SK-N-SH (cell line): ENCODE measurements around the gene CD53. TPM values are rescaled to one million over a fixed set of nuclear protein-coding genes. Genes with fewer than 3 reads are reported as not detected.
A peak's percentile ranks its signal among the peaks of the same experiment; 100 is the strongest.

Experiments
- CTCF ChIA-PET: fragments of 300-600, 350-600 bp; formaldehyde crosslinking; extraction: SDS; loops from one replicate; lab custom pipeline; 2021; lab: Yijun Ruan, JAX
- POLR2A ChIA-PET: fragments of 350-600 bp; sonication (Branson Sonifier 250); formaldehyde crosslinking; extraction: SDS; loops from one replicate; lab custom pipeline; 2020; ENCODE audit warnings: antibody characterized with exemption, inconsistent platforms; lab: Yijun Ruan, JAX
- DNase-seq: peaks from one replicate; pipeline ENCODE4 v3.0.0; 2012
- H2AFZ ChIP-seq: fragments of 200-600 bp; sonication (generic); 2 replicates; pipeline ENCODE4 v1.8.1; 2016; ENCODE audit warnings: antibody characterized with exemption, mild to moderate bottlenecking, low read depth
- H3F3A ChIP-seq: fragments of 200-600 bp; sonication (generic); replicated peaks from 2 replicates; pipeline ENCODE3; 2016; ENCODE audit warnings: antibody characterized with exemption, mild to moderate bottlenecking; ENCODE audit not compliant: insufficient read depth
- H3K27ac ChIP-seq, 2 experiments: fragments of 200-500 bp in 1 of 2; fragments of 200-600 bp in 1 of 2; sonication (Bioruptor generic) in 1 of 2; sonication (generic), shearing (Covaris generic) in 1 of 2; 2 replicates each; pipeline versions ENCODE4 v1.5.1 to v1.6.1; 2014 to 2016; ENCODE audit warnings: low read depth in 2 of 2, inconsistent platforms in 1 of 2, low read length in 1 of 2, mild to moderate bottlenecking in 1 of 2, mixed read lengths in 1 of 2
- H3K27me3 ChIP-seq: fragments of 200-600 bp; sonication (generic), shearing (Covaris generic); 2 replicates; pipeline ENCODE4 v1.6.1; 2016; ENCODE audit warnings: mixed run types; ENCODE audit not compliant: insufficient read depth
- H3K36me3 ChIP-seq, 2 experiments: fragments of 200-500 bp in 1 of 2; fragments of 200-600 bp in 1 of 2; sonication (Bioruptor generic) in 1 of 2; sonication (generic) in 1 of 2; replicated peaks in 1 of 2; 2 replicates each; pipeline versions ENCODE3 to v1.5.1; 2014 to 2016; ENCODE audit warnings: low read length in 1 of 2, mild to moderate bottlenecking in 1 of 2; ENCODE audit not compliant: insufficient read depth in 2 of 2, control insufficient read depth in 1 of 2
- H3K4me1 ChIP-seq, 2 experiments: fragments of 200-500 bp in 1 of 2; fragments of 200-600 bp in 1 of 2; sonication (Bioruptor generic) in 1 of 2; sonication (generic), shearing (Covaris generic) in 1 of 2; 2 replicates each; pipeline versions ENCODE4 v1.5.1 to v1.6.1; 2014 to 2016; ENCODE audit warnings: low read depth in 1 of 2, low read length in 1 of 2, mixed run types in 1 of 2; ENCODE audit not compliant: insufficient read depth in 2 of 2, control insufficient read depth in 1 of 2
- H3K4me2 ChIP-seq: fragments of 200-600 bp; sonication (generic), shearing (Covaris generic); 2 replicates; pipeline ENCODE4 v1.6.1; 2017; ENCODE audit warnings: mixed run types
- H3K4me3 ChIP-seq, 2 experiments: fragments of 200-500 bp in 1 of 2; fragments of 200-600 bp in 1 of 2; sonication (Bioruptor generic) in 1 of 2; sonication (generic), shearing (Covaris generic) in 1 of 2; 2 replicates each; pipeline versions ENCODE4 v1.5.1 to v1.8.1; 2014 to 2016; ENCODE audit warnings: low read depth in 2 of 2, inconsistent platforms in 1 of 2, low read length in 1 of 2, mild to moderate bottlenecking in 1 of 2, mixed read lengths in 1 of 2, moderate library complexity in 1 of 2
- H3K79me2 ChIP-seq: fragments of 200-600 bp; sonication (generic); 2 replicates; pipeline ENCODE4 v1.8.1; 2017; ENCODE audit warnings: mild to moderate bottlenecking; ENCODE audit not compliant: insufficient read depth
- H3K9ac ChIP-seq: fragments of 200-600 bp; sonication (generic); 2 replicates; pipeline ENCODE4 v1.6.1; 2017; ENCODE audit warnings: mixed run types
- H3K9me2 ChIP-seq: fragments of 200-600 bp; sonication (generic); 2 replicates; pipeline ENCODE4 v1.6.1; 2017; ENCODE audit warnings: mixed run types
- H3K9me3 ChIP-seq: fragments of 200-600 bp; sonication (generic); 2 replicates; pipeline ENCODE4 v1.6.1; 2017; ENCODE audit warnings: mixed run types, mild to moderate bottlenecking, moderate library complexity
- H4K20me1 ChIP-seq: fragments of 200-600 bp; sonication (generic); 2 replicates; pipeline ENCODE4 v1.6.1; 2017; ENCODE audit warnings: mild to moderate bottlenecking, mixed run types; ENCODE audit not compliant: insufficient read depth
- CHD2 ChIP-seq: fragments of 150-350 bp; IDR thresholded peaks from 2 replicates; pipeline ENCODE4 v1.6.1; 2018; ENCODE audit warnings: low read length; ENCODE audit not compliant: partially characterized antibody
- ELF1 ChIP-seq: IDR thresholded peaks from 2 replicates; pipeline ENCODE4 v1.4.0; 2012
- FOSL2 ChIP-seq: IDR thresholded peaks from 2 replicates; pipeline ENCODE4 v1.4.0; 2012; ENCODE audit warnings: low read depth, mild to moderate bottlenecking, moderate library complexity, borderline replicate concordance
- MAX ChIP-seq: IDR thresholded peaks from 2 replicates; pipeline ENCODE4 v1.4.0; 2012; ENCODE audit warnings: low read depth
- MXI1 ChIP-seq: IDR thresholded peaks from 2 replicates; pipeline ENCODE4 v1.6.1; 2012; ENCODE audit warnings: mild to moderate bottlenecking, low read depth, low read length, improper control_type of control experiment
- NRF1 ChIP-seq: IDR thresholded peaks from 2 replicates; pipeline ENCODE4 v1.6.1; 2012; ENCODE audit warnings: low read depth, mild to moderate bottlenecking, low read length
- USF2 ChIP-seq: fragments of 150-350 bp; IDR thresholded peaks from 2 replicates; pipeline ENCODE4 v1.6.1; 2017; ENCODE audit warnings: antibody characterized with exemption, low read length, low read depth, borderline replicate concordance
- YY1 ChIP-seq: IDR thresholded peaks from 2 replicates; pipeline ENCODE4 v1.4.0; 2012; ENCODE audit warnings: low read depth, mild to moderate bottlenecking
- WGBS: methylation state at CpG from one replicate; pipeline ENCODE4 v1.1.6; 2017; ENCODE audit warnings: low lambda C conversion rate; 5-methylcytosine and 5-hydroxymethylcytosine counted together
- polyA plus RNA-seq, 3 experiments: library from polyadenylated mRNA; depleted of rRNA; stranded (reverse); fragments of >200 nt; gene quantifications; 2 replicates each; pipeline ENCODE4 v1.2.3, GENCODE V29; 2012
- TF ChIP-seq, protein P1 (sequence below): fragments of 200-600 bp; sonication (generic); IDR thresholded peaks from 2 replicates; pipeline ENCODE4 v1.6.1; 2017; ENCODE audit warnings: antibody characterized with exemption, mild to moderate bottlenecking, moderate library complexity
- TF ChIP-seq, protein P2 (sequence below): IDR thresholded peaks from 2 replicates; pipeline ENCODE4 v1.4.0; 2012; ENCODE audit warnings: low read depth, borderline replicate concordance

CD53 gene
- polyA plus RNA-seq, 1 of the 3 experiments (the other 2 are of a cell fraction) = not detected

- TF ChIP-seq, protein P1, sequence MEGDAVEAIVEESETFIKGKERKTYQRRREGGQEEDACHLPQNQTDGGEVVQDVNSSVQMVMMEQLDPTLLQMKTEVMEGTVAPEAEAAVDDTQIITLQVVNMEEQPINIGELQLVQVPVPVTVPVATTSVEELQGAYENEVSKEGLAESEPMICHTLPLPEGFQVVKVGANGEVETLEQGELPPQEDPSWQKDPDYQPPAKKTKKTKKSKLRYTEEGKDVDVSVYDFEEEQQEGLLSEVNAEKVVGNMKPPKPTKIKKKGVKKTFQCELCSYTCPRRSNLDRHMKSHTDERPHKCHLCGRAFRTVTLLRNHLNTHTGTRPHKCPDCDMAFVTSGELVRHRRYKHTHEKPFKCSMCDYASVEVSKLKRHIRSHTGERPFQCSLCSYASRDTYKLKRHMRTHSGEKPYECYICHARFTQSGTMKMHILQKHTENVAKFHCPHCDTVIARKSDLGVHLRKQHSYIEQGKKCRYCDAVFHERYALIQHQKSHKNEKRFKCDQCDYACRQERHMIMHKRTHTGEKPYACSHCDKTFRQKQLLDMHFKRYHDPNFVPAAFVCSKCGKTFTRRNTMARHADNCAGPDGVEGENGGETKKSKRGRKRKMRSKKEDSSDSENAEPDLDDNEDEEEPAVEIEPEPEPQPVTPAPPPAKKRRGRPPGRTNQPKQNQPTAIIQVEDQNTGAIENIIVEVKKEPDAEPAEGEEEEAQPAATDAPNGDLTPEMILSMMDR = no peak
These were observed 43.3 kb downstream of the CD53 start (continued) for GRCh38 chr1:110916274-110916668.

- ChIA-PET CTCF (interaction anchor here (1.2 kb wide), 1 partner anchor 11 kb away, joined by 3 read pairs; no protein-coding TSS in a partner anchor), POLR2A (no interaction called here)
- Histone ChIP-seq H3K4me2 (peak overlapping the region; percentile 67), H3K27ac (peak overlapping the region in 1 of 2 experiments; percentile 41; a peak in 2 of 4 replicates), H3K9me3 (peaks cover 8% of the 10 kb centered on the region; the same call in 1 of the 2 replicates), H3F3A (peaks cover 4% of the 10 kb centered on the region), H2AFZ (peak overlapping the region; percentile 83), H3K4me1 (no peaks in the 10 kb centered on the region), H3K9ac (peak overlapping the region; percentile 12; the same call in 1 of the 2 replicates), H3K9me2 (no peaks in the 10 kb centered on the region), H3K36me3 (no peaks in the 10 kb centered on the region), H3K4me3 (peak overlapping the region; percentile 17 to 42; a peak in 3 of 4 replicates), H4K20me1 (no peaks in the 10 kb centered on the region), H3K27me3 (no peaks in the 10 kb centered on the region), H3K79me2 (no peaks in the 10 kb centered on the region)
- WGBS = 6% methylated on average over 2 of the region's 2 CpGs
- TF ChIP-seq, protein P2, sequence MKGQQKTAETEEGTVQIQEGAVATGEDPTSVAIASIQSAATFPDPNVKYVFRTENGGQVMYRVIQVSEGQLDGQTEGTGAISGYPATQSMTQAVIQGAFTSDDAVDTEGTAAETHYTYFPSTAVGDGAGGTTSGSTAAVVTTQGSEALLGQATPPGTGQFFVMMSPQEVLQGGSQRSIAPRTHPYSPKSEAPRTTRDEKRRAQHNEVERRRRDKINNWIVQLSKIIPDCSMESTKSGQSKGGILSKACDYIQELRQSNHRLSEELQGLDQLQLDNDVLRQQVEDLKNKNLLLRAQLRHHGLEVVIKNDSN = no peak
- TF ChIP-seq FOSL2 (peak; percentile 21; the same call in 1 of the 2 replicates), MXI1 (no peak), YY1 (peak; percentile 18; the same call in 1 of the 2 replicates), CHD2 (no peak), NRF1 (no peak), USF2 (no peak)
- no peak for DNase-seq
These were observed 43.8 kb downstream of the CD53 start for GRCh38 chr1:110916669-110917306.

- H3K4me3 ChIP-seq = no peak overlapping the region
- no peaks in the 10 kb centered on the region for H3K27me3 ChIP-seq
- no peaks in the 10 kb centered on the region for H4K20me1 ChIP-seq
- no peaks in the 10 kb centered on the region for H3K9me2 ChIP-seq
- H3K79me2 ChIP-seq = no peaks in the 10 kb centered on the region
- H3K36me3 ChIP-seq = no peaks in the 10 kb centered on the region
- no peak overlapping the region for H3K4me2 ChIP-seq
- peaks cover 4% of the 10 kb centered on the region for H3F3A ChIP-seq
- H3K9me3 ChIP-seq = peaks cover 3% of the 10 kb centered on the region; the same call in 1 of the 2 replicates
- no peak overlapping the region for H3K27ac ChIP-seq
- TF ChIP-seq ELF1 (no peak), NRF1 (no peak), MAX (no peak)
- ChIA-PET POLR2A (no interaction called here), CTCF (no interaction called here)
- H3K4me1 ChIP-seq = no peaks in the 10 kb centered on the region
- no peak overlapping the region for H3K9ac ChIP-seq
- WGBS = 50% methylated on average over 1 of the region's 1 CpG
- no peak overlapping the region for H2AFZ ChIP-seq
- DNase-seq = no peak
These were observed 45.1 kb downstream of the CD53 start for GRCh38 chr1:110918016-110918415.
